ENCODE measurements around the gene CELA3B. TPM values are rescaled to one million over a fixed set of nuclear protein-coding genes. Genes with fewer than 3 reads are reported as not detected.
A peak's percentile ranks its signal among the peaks of the same experiment; 100 is the strongest.
"Not testable (repeated sequence)": the region's sequence is repeated elsewhere in the genome, so short reads cannot be mapped to it uniquely, and the experiment has no call there.

The CELA3B gene
- total and polyA plus RNA-seq, 2 of the 13 experiments (the other 11 are each of a cell fraction or from before 2014, with no cell fraction given), result 0.34 TPM; not detected in 1

DNA sequence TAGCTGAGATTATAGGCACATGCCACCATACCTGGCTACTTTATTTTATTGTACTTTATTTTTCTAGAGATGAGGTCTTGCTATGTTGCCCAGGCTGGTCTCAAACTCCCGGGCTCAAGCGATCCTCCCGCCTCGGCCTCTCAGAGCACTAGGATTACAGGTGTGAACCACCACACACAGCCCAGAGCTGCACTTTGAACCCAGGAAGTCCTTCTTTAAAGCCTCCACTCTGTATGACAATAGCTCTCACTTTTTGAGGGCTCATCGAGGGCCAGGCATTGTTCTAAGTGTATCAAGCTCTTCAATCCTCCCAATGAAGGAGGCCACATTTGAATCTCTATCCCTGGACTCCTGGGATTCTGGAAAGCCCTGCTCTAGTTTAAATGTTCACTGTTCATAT lies 25.6 kb downstream of the CELA3B start:
- H4K20me1 ChIP-seq (ENCODE audit: insufficient read depth, low read length); H3K79me2 ChIP-seq (ENCODE audit: insufficient read depth, low read length); H3K27me3 ChIP-seq (ENCODE audit: control insufficient read depth in 1 of 2, insufficient read depth in 2 of 2, low read length in 2 of 2); FAIRE-seq; H3K9me3 ChIP-seq (ENCODE audit: low read length); in situ Hi-C loops (cut with HindIII; ENCODE audit: extremely low pct_ligation_motif_present, low pct_unique_long_range_greater_than_20kb); POLR2A ChIA-PET; BruUV-seq (replicated peaks); ATAC-seq; intact Hi-C loops (cut with micrococcal nuclease; ENCODE audit: unreplicated experiment); H3K4me2 ChIP-seq (ENCODE audit: low read depth, low read length); H3K36me3 ChIP-seq (replicated peaks in 1 of 2; ENCODE audit: control insufficient read depth in 1 of 2, insufficient read depth in 2 of 2, low read length in 2 of 2); DNase-seq (ENCODE audit: low spot score); H3K4me3 ChIP-seq (replicated peaks in 1 of 3; ENCODE audit: insufficient read depth in 1 of 3, low read depth in 2 of 3, low read length in 3 of 3); H3K27ac ChIP-seq (ENCODE audit: extremely low read length, insufficient read depth, low read length); H2AFZ ChIP-seq (ENCODE audit: low read length); CTCF ChIA-PET (ENCODE audit: low intra/inter-chr PET ratio, low total read pairs); H3K9ac ChIP-seq (ENCODE audit: insufficient read depth, low read depth, low read length); TF ChIP-seq SOX13 (IDR thresholded peaks at IDR 0.05): not testable (repeated sequence)
- TF ChIP-seq KDM1A (CRISPR knock-in tag; IDR thresholded peaks at IDR 0.05), result 0 out of 2 replicates have a peak, but pooled peaks have one; percentile 23
- peak; percentile 45; the same call in 1 of the 2 replicates for TF ChIP-seq SOX5 (CRISPR knock-in tag; IDR thresholded peaks at IDR 0.05; ENCODE audit: borderline replicate concordance)
- TF ChIP-seq SOX13 (CRISPR knock-in tag; conservative IDR thresholded peaks at IDR 0.05 in 1 of 2, IDR thresholded peaks at IDR 0.05 in 1 of 2), result peak in 1 of 2 experiments; percentile 61; a peak in 2 of 4 replicates
- WGBS (ENCODE audit: low lambda C conversion rate), result 64% methylated on average over 4 of the region's 5 CpGs
- H3K4me1 ChIP-seq (ENCODE audit: insufficient read depth, low read length), result peaks cover 56% of the 10 kb centered on the region

DNA sequence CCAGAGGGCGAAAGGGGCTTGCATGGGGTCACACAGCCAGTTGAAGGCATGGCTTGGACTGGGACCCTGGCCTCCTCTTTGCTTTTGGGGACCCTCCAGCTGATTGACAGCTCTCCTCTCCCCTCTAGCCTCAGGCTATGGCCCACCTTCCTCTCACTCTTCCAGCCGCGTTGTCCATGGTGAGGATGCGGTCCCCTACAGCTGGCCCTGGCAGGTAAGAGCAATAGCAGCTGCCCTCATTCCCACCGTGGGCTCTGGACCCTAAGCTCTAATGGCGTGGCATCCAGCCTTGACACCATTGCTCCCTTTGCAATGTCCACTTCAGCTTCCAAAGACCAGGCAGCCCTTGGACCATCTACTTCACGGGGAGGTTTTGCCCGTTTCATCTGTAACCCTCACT lies 26.1 kb downstream of the CELA3B start:
- H3K9me3 ChIP-seq (ENCODE audit: low read length); H4K20me1 ChIP-seq (ENCODE audit: insufficient read depth, low read length); H3K9ac ChIP-seq (ENCODE audit: insufficient read depth, low read depth, low read length); in situ Hi-C loops (cut with HindIII; ENCODE audit: extremely low pct_ligation_motif_present, low pct_unique_long_range_greater_than_20kb); ATAC-seq; FAIRE-seq; DNase-seq (ENCODE audit: low spot score); H2AFZ ChIP-seq (ENCODE audit: low read length); H3K27ac ChIP-seq (ENCODE audit: extremely low read length, insufficient read depth, low read length); H3K4me2 ChIP-seq (ENCODE audit: low read depth, low read length); H3K36me3 ChIP-seq (replicated peaks in 1 of 2; ENCODE audit: control insufficient read depth in 1 of 2, insufficient read depth in 2 of 2, low read length in 2 of 2); H3K79me2 ChIP-seq (ENCODE audit: insufficient read depth, low read length); BruUV-seq (replicated peaks); POLR2A ChIA-PET; CTCF ChIA-PET (ENCODE audit: low intra/inter-chr PET ratio, low total read pairs); H3K27me3 ChIP-seq (ENCODE audit: control insufficient read depth in 1 of 2, insufficient read depth in 2 of 2, low read length in 2 of 2); intact Hi-C loops (cut with micrococcal nuclease; ENCODE audit: unreplicated experiment); H3K4me3 ChIP-seq (replicated peaks in 1 of 3; ENCODE audit: insufficient read depth in 1 of 3, low read depth in 2 of 3, low read length in 3 of 3): not testable (repeated sequence)
- 85% methylated on average over 6 of the region's 8 CpGs for WGBS (ENCODE audit: low lambda C conversion rate)
- peaks cover 52% of the 10 kb centered on the region for H3K4me1 ChIP-seq (ENCODE audit: insufficient read depth, low read length)

All from HepG2 (cell line).